Measurements from ENCODE around the gene RIOK2. TPM values are rescaled to one million over a fixed set of nuclear protein-coding genes. Genes with fewer than 3 reads are reported as not detected.

RIOK2 gene
- total and polyA plus RNA-seq, 2 of the 8 experiments (the other 6 are each of a cell fraction or from before 2014, with no cell fraction given): 5.4 to 35.0 TPM

DNA sequence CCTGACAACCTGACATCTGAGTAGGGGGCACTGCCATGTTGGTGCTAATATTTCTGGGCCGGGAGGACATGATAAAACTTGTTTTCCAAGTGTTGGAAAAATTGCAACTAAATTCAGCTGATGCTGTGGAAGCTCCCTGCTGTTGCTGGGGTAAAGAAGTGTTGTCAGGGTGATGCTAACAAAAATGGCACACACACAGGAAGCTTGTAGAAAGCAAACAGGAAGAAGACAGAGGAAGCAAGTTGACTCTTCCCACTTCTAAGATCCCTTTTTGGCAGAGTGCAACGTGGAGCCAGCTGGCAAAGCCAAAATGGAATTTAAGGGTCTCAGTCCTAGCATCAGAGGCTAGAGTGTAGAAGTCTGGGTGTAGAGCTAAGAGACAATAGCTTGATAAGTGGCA lies 11.3 kb upstream of the RIOK2 start (continued):
- TF ChIP-seq, protein P1, sequence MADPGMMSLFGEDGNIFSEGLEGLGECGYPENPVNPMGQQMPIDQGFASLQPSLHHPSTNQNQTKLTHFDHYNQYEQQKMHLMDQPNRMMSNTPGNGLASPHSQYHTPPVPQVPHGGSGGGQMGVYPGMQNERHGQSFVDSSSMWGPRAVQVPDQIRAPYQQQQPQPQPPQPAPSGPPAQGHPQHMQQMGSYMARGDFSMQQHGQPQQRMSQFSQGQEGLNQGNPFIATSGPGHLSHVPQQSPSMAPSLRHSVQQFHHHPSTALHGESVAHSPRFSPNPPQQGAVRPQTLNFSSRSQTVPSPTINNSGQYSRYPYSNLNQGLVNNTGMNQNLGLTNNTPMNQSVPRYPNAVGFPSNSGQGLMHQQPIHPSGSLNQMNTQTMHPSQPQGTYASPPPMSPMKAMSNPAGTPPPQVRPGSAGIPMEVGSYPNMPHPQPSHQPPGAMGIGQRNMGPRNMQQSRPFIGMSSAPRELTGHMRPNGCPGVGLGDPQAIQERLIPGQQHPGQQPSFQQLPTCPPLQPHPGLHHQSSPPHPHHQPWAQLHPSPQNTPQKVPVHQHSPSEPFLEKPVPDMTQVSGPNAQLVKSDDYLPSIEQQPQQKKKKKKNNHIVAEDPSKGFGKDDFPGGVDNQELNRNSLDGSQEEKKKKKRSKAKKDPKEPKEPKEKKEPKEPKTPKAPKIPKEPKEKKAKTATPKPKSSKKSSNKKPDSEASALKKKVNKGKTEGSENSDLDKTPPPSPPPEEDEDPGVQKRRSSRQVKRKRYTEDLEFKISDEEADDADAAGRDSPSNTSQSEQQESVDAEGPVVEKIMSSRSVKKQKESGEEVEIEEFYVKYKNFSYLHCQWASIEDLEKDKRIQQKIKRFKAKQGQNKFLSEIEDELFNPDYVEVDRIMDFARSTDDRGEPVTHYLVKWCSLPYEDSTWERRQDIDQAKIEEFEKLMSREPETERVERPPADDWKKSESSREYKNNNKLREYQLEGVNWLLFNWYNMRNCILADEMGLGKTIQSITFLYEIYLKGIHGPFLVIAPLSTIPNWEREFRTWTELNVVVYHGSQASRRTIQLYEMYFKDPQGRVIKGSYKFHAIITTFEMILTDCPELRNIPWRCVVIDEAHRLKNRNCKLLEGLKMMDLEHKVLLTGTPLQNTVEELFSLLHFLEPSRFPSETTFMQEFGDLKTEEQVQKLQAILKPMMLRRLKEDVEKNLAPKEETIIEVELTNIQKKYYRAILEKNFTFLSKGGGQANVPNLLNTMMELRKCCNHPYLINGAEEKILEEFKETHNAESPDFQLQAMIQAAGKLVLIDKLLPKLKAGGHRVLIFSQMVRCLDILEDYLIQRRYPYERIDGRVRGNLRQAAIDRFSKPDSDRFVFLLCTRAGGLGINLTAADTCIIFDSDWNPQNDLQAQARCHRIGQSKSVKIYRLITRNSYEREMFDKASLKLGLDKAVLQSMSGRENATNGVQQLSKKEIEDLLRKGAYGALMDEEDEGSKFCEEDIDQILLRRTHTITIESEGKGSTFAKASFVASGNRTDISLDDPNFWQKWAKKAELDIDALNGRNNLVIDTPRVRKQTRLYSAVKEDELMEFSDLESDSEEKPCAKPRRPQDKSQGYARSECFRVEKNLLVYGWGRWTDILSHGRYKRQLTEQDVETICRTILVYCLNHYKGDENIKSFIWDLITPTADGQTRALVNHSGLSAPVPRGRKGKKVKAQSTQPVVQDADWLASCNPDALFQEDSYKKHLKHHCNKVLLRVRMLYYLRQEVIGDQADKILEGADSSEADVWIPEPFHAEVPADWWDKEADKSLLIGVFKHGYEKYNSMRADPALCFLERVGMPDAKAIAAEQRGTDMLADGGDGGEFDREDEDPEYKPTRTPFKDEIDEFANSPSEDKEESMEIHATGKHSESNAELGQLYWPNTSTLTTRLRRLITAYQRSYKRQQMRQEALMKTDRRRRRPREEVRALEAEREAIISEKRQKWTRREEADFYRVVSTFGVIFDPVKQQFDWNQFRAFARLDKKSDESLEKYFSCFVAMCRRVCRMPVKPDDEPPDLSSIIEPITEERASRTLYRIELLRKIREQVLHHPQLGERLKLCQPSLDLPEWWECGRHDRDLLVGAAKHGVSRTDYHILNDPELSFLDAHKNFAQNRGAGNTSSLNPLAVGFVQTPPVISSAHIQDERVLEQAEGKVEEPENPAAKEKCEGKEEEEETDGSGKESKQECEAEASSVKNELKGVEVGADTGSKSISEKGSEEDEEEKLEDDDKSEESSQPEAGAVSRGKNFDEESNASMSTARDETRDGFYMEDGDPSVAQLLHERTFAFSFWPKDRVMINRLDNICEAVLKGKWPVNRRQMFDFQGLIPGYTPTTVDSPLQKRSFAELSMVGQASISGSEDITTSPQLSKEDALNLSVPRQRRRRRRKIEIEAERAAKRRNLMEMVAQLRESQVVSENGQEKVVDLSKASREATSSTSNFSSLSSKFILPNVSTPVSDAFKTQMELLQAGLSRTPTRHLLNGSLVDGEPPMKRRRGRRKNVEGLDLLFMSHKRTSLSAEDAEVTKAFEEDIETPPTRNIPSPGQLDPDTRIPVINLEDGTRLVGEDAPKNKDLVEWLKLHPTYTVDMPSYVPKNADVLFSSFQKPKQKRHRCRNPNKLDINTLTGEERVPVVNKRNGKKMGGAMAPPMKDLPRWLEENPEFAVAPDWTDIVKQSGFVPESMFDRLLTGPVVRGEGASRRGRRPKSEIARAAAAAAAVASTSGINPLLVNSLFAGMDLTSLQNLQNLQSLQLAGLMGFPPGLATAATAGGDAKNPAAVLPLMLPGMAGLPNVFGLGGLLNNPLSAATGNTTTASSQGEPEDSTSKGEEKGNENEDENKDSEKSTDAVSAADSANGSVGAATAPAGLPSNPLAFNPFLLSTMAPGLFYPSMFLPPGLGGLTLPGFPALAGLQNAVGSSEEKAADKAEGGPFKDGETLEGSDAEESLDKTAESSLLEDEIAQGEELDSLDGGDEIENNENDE (IDR thresholded peaks at IDR 0.05; ENCODE audit: insufficient replicate concordance, low read length): no peak
- TF ChIP-seq CEBPB (IDR thresholded peaks at IDR 0.05; ENCODE audit: low read depth, low read length) (no peak), KDM5A (IDR thresholded peaks at IDR 0.05; ENCODE audit: low read length) (no peak), EP300 (IDR thresholded peaks at IDR 0.05; ENCODE audit: borderline replicate concordance in 1 of 2, low read depth in 2 of 2, low read length in 2 of 2) (no peak), RBBP5 (IDR thresholded peaks at IDR 0.05; ENCODE audit: borderline replicate concordance, low read depth, low read length) (no peak), KDM4A (IDR thresholded peaks at IDR 0.05; ENCODE audit: low read depth, low read length, severe bottlenecking) (no peak), SRF (IDR thresholded peaks at IDR 0.05; ENCODE audit: low read depth, low read length) (no peak), RAD21 (IDR thresholded peaks at IDR 0.05 in 1 of 2, conservative IDR thresholded peaks at IDR 0.05 in 1 of 2; ENCODE audit: low read depth in 2 of 2, low read length in 2 of 2) (no peak), CBX5 (IDR thresholded peaks at IDR 0.05; ENCODE audit: low read depth, low read length) (no peak), POLR2A (IDR thresholded peaks at IDR 0.05; ENCODE audit: control extremely low read depth in 1 of 2, low read depth in 2 of 2, low read length in 2 of 2) (no peak)
- TF ChIP-seq, protein P2, sequence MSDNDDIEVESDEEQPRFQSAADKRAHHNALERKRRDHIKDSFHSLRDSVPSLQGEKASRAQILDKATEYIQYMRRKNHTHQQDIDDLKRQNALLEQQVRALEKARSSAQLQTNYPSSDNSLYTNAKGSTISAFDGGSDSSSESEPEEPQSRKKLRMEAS (IDR thresholded peaks at IDR 0.05): no peak
